Calu3 (cell line): ENCODE measurements around the gene PLCB2. TPM values are rescaled to one million over a fixed set of nuclear protein-coding genes. Genes with fewer than 3 reads are reported as not detected.

Source experiments
- BruUV-seq: library from RNA; stranded (reverse); fragments of 400-500 nt; replicated peaks from 2 replicates; lab custom pipeline; 2021; lab: Mats Ljungman, UMichigan
- CTCF ChIA-PET: fragments of 300-600 bp; sonication (Branson Sonifier 250); formaldehyde crosslinking; loops from one replicate; lab custom pipeline; 2022; ENCODE audit warnings: antibody characterized with exemption; lab: Charles Lee
- DNase-seq: peaks from one replicate; pipeline ENCODE4 v3.0.0; 2022
- H3K27ac Mint-ChIP-seq: one replicate; pipeline ENCODE4 v1.8.0; 2022; ENCODE audit warnings: mixed read lengths; ENCODE audit not compliant: unreplicated experiment
- H3K27me3 Mint-ChIP-seq: one replicate; pipeline ENCODE4 v1.8.0; 2022; ENCODE audit warnings: mixed read lengths; ENCODE audit not compliant: unreplicated experiment
- H3K36me3 Mint-ChIP-seq: one replicate; pipeline ENCODE4 v1.8.0; 2022; ENCODE audit warnings: mild to moderate bottlenecking, moderate library complexity, mixed read lengths; ENCODE audit not compliant: insufficient read depth, unreplicated experiment
- H3K4me1 Mint-ChIP-seq: one replicate; pipeline ENCODE4 v1.8.0; 2022; ENCODE audit warnings: mild to moderate bottlenecking, low read depth, mixed read lengths; ENCODE audit not compliant: unreplicated experiment
- H3K4me3 Mint-ChIP-seq: one replicate; pipeline ENCODE4 v1.8.0; 2022; ENCODE audit warnings: mild to moderate bottlenecking, low read depth, moderate library complexity, mixed read lengths; ENCODE audit not compliant: unreplicated experiment
- H3K9me3 Mint-ChIP-seq: one replicate; pipeline ENCODE4 v1.8.0; 2022; ENCODE audit warnings: low read depth, mixed read lengths; ENCODE audit not compliant: unreplicated experiment
- CTCF ChIP-seq: fragments of 200-600 bp; IDR thresholded peaks from one replicate; pipeline ENCODE4 v1.8.0; 2022; ENCODE audit warnings: antibody characterized with exemption; ENCODE audit not compliant: unreplicated experiment
- intact Hi-C: fragments of 100-400 bp; cut with micrococcal nuclease; formaldehyde crosslinking; loops from one replicate; pipeline ENCODE4 v1.10.0; 2022; ENCODE audit not compliant: unreplicated experiment
- total RNA-seq: library from RNA; stranded (reverse); gene quantifications from 2 replicates; pipeline ENCODE4 v1.2.3, GENCODE V29; 2022

Gene PLCB2
- total RNA-seq, 1 experiment from 2014 or later: 37.3 TPM

DNA sequence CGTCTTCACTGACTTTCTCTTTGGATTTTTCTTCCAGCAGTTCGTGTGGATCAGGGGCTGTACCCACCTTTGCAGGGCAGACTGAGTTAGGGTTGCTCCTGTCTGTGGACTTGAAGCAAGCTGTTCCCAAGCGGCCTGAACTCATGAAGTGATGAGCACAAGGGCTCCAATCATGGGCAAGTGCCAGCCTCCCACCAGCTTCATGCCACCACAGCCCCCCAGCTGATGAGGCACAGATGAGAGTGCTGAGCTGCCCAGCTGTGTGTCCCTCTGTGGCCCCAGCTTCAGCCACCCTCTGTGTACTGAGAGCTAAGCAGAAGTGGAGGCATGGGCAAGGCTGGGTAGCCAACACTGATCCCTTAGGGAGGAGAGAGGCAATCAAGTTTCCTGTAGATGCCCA, 3.3 kb upstream of the PLCB2 start:
- Mint-ChIP-seq H3K36me3 (peaks cover 6% of the 10 kb centered on the region), H3K9me3 (no peaks in the 10 kb centered on the region), H3K27ac (no peak overlapping the region), H3K4me3 (no peak overlapping the region), H3K4me1 (peaks cover 17% of the 10 kb centered on the region), H3K27me3 (no peaks in the 10 kb centered on the region)
- intact Hi-C loops: loop anchor here (1.0 kb wide), 1 partner anchor 32 kb away; no protein-coding TSS in a partner anchor
- no peak for DNase-seq
- no TSS peak for BruUV-seq
- TF ChIP-seq CTCF: no peak
- CTCF ChIA-PET: interaction anchor here (0.7 to 5.8 kb wide), 2 partner anchors 22 to 563 kb away, joined by 6 to 25 read pairs; no protein-coding TSS in a partner anchor

- no peak overlapping the region for H3K27ac Mint-ChIP-seq
- intact Hi-C loops: loop anchor here (1.0 kb wide), 1 partner anchor 31 kb away; no protein-coding TSS in a partner anchor
Measured at GRCh38 chr15:40310001-40310959, 2.5 kb upstream of the PLCB2 start.

DNA sequence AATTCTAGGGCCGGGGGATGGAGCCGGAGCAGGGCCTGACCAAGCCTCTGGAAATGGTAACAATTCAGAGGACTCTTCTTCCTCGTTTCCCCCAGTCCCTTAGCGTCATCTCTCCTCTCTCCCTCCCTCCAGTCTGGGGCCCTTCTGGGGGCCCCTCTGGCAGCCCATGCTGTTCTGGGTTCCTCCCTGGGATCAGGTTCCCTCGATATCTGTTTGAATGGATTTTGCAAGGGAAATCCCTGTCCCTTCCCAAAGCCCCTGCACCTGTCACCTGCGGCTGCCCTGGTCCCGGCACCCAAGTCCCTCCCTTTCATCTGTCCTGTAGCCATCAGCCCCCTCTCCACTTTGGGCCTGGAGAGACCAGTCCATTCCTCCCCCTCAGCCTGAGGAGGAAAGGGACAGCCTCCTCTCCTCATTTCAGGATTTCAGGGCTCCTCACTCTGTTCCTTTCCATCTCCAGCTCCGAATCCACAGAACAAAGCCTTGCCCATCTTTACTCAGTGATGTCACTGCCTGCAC, 1.7 kb upstream of the PLCB2 start:
- H3K36me3 Mint-ChIP-seq: peaks cover 6% of the 10 kb centered on the region
- no peaks in the 10 kb centered on the region for H3K9me3 Mint-ChIP-seq
- peak overlapping the region; percentile 71 for H3K27ac Mint-ChIP-seq
- CTCF ChIA-PET: interaction anchor here (0.6 to 5.8 kb wide), 5 partner anchors 14 to 131 kb away, joined by 3 to 25 read pairs (median 5); partner anchors contain the start of genes ANKRD63, BAHD1 and INAFM2
- no peaks in the 10 kb centered on the region for H3K27me3 Mint-ChIP-seq
- no peak for TF ChIP-seq CTCF
- intact Hi-C loops: no loop called here
- DNase-seq: no peak
- BruUV-seq: no TSS peak
- peak overlapping the region; percentile 63 for H3K4me3 Mint-ChIP-seq
- peaks cover 17% of the 10 kb centered on the region for H3K4me1 Mint-ChIP-seq

More at GRCh38 chr15:40310001-40310959, 2.5 kb upstream of the PLCB2 start:
- CTCF ChIA-PET: interaction anchor here (0.6 to 5.8 kb wide), 3 partner anchors 21 to 31 kb away, joined by 3 to 25 read pairs (median 17); partner anchors contain the start of gene ANKRD63
- BruUV-seq: no TSS peak
- peak; percentile 70 for DNase-seq
- Mint-ChIP-seq H3K9me3 (no peaks in the 10 kb centered on the region), H3K4me3 (no peak overlapping the region), H3K27me3 (no peaks in the 10 kb centered on the region), H3K36me3 (peaks cover 6% of the 10 kb centered on the region), H3K4me1 (peaks cover 17% of the 10 kb centered on the region)
- peak; percentile 37 for TF ChIP-seq CTCF

DNA sequence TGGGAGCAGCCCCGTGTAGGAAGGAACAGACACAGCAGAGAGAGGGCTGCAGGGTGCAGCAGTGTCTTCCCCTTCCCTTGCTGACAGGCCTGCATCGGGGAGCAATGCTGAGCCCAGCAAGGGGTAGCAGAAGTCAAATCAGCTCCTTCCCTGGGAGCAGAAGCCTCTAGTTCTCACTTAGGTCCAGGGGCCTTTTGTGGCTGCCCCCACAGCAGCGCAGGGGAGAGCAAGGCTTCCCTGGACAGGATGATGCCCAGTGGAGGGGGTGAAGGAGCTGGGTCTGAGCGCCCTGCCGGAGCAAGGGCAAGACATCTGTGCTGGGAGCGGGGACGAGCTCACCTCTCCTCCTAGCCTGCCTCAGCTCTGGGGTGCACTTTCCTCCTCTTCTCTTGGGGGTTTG, 827 bp downstream of the PLCB2 start:
- H3K27me3 Mint-ChIP-seq: no peaks in the 10 kb centered on the region
- no TSS peak for BruUV-seq
- peaks cover 17% of the 10 kb centered on the region for H3K4me1 Mint-ChIP-seq
- H3K36me3 Mint-ChIP-seq: peaks cover 12% of the 10 kb centered on the region
- intact Hi-C loops: no loop called here
- H3K4me3 Mint-ChIP-seq: peak overlapping the region; percentile 63
- H3K27ac Mint-ChIP-seq: peak overlapping the region; percentile 18
- no peak for DNase-seq
- CTCF ChIA-PET: interaction anchor here (0.7 to 5.8 kb wide), 6 partner anchors 13 to 33 kb away, joined by 3 to 25 read pairs (median 3); no protein-coding TSS in a partner anchor
- H3K9me3 Mint-ChIP-seq: no peaks in the 10 kb centered on the region
- TF ChIP-seq CTCF: no peak
